Liver (tissue), 9 donors: ENCODE data around the gene TSKS. TPM values are rescaled to one million over a fixed set of nuclear protein-coding genes. Genes with fewer than 3 reads are reported as not detected.

Experiments used
- DNase-seq: peaks from one replicate; pipeline ENCODE4 v3.0.0-alpha.2; 2017; ENCODE audit warnings: low spot score
- H3K27ac ChIP-seq, 2 donors: one replicate each; pipeline ENCODE4 v1.7.0; 2013; ENCODE audit warnings: inconsistent platforms in 2 of 2, low read length in 2 of 2, control low read depth in 1 of 2, low read depth in 1 of 2, mild to moderate bottlenecking in 1 of 2
- H3K27me3 ChIP-seq, 4 donors: one replicate each; pipeline versions ENCODE4 v1.6.1 to v1.7.0; 2013; ENCODE audit warnings: low read length in 3 of 4, inconsistent platforms in 1 of 4, mild to moderate bottlenecking in 1 of 4, moderate library complexity in 1 of 4; ENCODE audit not compliant: control insufficient read depth in 4 of 4, insufficient read depth in 4 of 4
- H3K36me3 ChIP-seq, 4 donors: one replicate each; pipeline versions ENCODE4 v1.6.1 to v1.7.0; 2013; ENCODE audit warnings: low read length in 3 of 4, mild to moderate bottlenecking in 3 of 4, low read depth in 1 of 4, moderate library complexity in 1 of 4; ENCODE audit not compliant: control insufficient read depth in 4 of 4, insufficient read depth in 3 of 4
- H3K4me1 ChIP-seq, 4 donors: one replicate each; pipeline versions ENCODE4 v1.6.1 to v1.7.0; 2013; ENCODE audit warnings: low read length in 3 of 4, mild to moderate bottlenecking in 3 of 4, moderate library complexity in 1 of 4; ENCODE audit not compliant: control insufficient read depth in 4 of 4, insufficient read depth in 4 of 4
- H3K4me3 ChIP-seq, 3 donors: one replicate each; pipeline versions ENCODE4 v1.6.1 to v1.7.0; 2013; ENCODE audit warnings: low read length in 3 of 3, control low read depth in 1 of 3, low read depth in 1 of 3, mild to moderate bottlenecking in 1 of 3
- H3K9ac ChIP-seq, 2 donors: one replicate each; pipeline ENCODE4 v1.7.0; 2013; ENCODE audit warnings: low read length in 2 of 2, mild to moderate bottlenecking in 2 of 2, moderate library complexity in 2 of 2, control low read depth in 1 of 2, low read depth in 1 of 2
- H3K9me3 ChIP-seq, 4 donors: one replicate each; pipeline versions ENCODE4 v1.6.1 to v1.7.0; 2013; ENCODE audit warnings: low read length in 3 of 4; ENCODE audit not compliant: control insufficient read depth in 4 of 4
- ATF3 ChIP-seq: IDR thresholded peaks from 2 replicates; pipeline ENCODE4 v1.6.1; 2016; ENCODE audit warnings: antibody characterized with exemption
- EGR1 ChIP-seq, 2 donors: IDR thresholded peaks; 2 replicates each; pipeline ENCODE4 v1.6.1; 2016 to 2018; ENCODE audit warnings: antibody characterized with exemption in 2 of 2, low read depth in 2 of 2
- GABPA ChIP-seq, 2 donors: IDR thresholded peaks in 1 of 2; conservative IDR thresholded peaks in 1 of 2; 2 replicates each; pipeline ENCODE4 v1.6.1; 2016; ENCODE audit warnings: antibody characterized with exemption in 2 of 2, mild to moderate bottlenecking in 1 of 2, moderate library complexity in 1 of 2
- HNF4G ChIP-seq: IDR thresholded peaks from 2 replicates; pipeline ENCODE4 v1.6.1; 2016; ENCODE audit warnings: antibody characterized with exemption
- JUND ChIP-seq, 2 donors: IDR thresholded peaks; 2 replicates each; pipeline ENCODE4 v1.6.1; 2016; ENCODE audit warnings: antibody characterized with exemption in 2 of 2
- NR2F2 ChIP-seq: IDR thresholded peaks from 2 replicates; pipeline ENCODE4 v1.6.1; 2016; ENCODE audit warnings: antibody characterized with exemption
- RAD21 ChIP-seq, 2 donors: IDR thresholded peaks; 2 replicates each; pipeline ENCODE4 v1.6.1; 2016; ENCODE audit warnings: antibody characterized with exemption in 2 of 2, mild to moderate bottlenecking in 2 of 2
- RXRA ChIP-seq, 2 donors: IDR thresholded peaks; 2 replicates each; pipeline ENCODE4 v1.6.1; 2017 to 2018; ENCODE audit warnings: antibody characterized with exemption in 2 of 2, mild to moderate bottlenecking in 1 of 2
- SP1 ChIP-seq: IDR thresholded peaks from 2 replicates; pipeline ENCODE4 v1.6.1; 2018; ENCODE audit warnings: antibody characterized with exemption, mild to moderate bottlenecking
- TAF1 ChIP-seq: conservative IDR thresholded peaks from 2 replicates; pipeline ENCODE4 v1.6.1; 2016; ENCODE audit warnings: antibody characterized with exemption, mild to moderate bottlenecking
- YY1 ChIP-seq: IDR thresholded peaks from 2 replicates; pipeline ENCODE4 v1.6.1; 2016; ENCODE audit warnings: antibody characterized with exemption, mild to moderate bottlenecking
- ZBTB33 ChIP-seq: IDR thresholded peaks from 2 replicates; pipeline ENCODE4 v1.6.1; 2016; ENCODE audit warnings: antibody characterized with exemption
- WGBS: extraction: QIAGEN DNeasy Blood & Tissue Kit; methylation state at CpG from one replicate; pipeline ENCODE4 v1.1.7; 2013; 5-methylcytosine and 5-hydroxymethylcytosine counted together
- polyA plus RNA-seq, 2 donors: library from polyadenylated mRNA; stranded (reverse) in 1 of 2; unstranded in 1 of 2; fragments of 200-250 nt in 1 of 2; fragments of >200 nt in 1 of 2; fragmentation: Nextera tagmentation in 1 of 2; extraction: Ambion mirVana in 1 of 2; gene quantifications; one replicate each; pipeline versions ENCODE4 v1.2.1 to v1.2.3, GENCODE V29; 2013 to 2015
- total RNA-seq, 2 donors: library from RNA; depleted of rRNA; stranded (reverse); fragments of >200 nt; gene quantifications; one replicate each; pipeline ENCODE4 v1.2.3, GENCODE V29; 2014
- TF ChIP-seq, protein P1 (sequence below): fragments of 150-350 bp; IDR thresholded peaks from 2 replicates; pipeline ENCODE4 v1.5.1; 2017; ENCODE audit warnings: improper control_type of control experiment, low read depth, low read length; ENCODE audit not compliant: missing input control
- TF ChIP-seq, protein P2 (sequence below): IDR thresholded peaks from 2 replicates; pipeline ENCODE4 v1.6.1; 2016; ENCODE audit warnings: antibody characterized with exemption
- donor health status: healthy.
- donor health status: healthy.
- donor health status: healthy.
- donor health status: healthy.
- donor health status: healthy.

TSKS gene
- total and polyA plus RNA-seq, 4 donors, result 0.07 to 0.61 (median 0.08) TPM; not detected in 1

- TF ChIP-seq ZBTB33 (no peak), RXRA (IDR thresholded peaks at IDR 0.05) (no peak), YY1 (no peak), ATF3 (no peak)
- TF ChIP-seq, protein P1, sequence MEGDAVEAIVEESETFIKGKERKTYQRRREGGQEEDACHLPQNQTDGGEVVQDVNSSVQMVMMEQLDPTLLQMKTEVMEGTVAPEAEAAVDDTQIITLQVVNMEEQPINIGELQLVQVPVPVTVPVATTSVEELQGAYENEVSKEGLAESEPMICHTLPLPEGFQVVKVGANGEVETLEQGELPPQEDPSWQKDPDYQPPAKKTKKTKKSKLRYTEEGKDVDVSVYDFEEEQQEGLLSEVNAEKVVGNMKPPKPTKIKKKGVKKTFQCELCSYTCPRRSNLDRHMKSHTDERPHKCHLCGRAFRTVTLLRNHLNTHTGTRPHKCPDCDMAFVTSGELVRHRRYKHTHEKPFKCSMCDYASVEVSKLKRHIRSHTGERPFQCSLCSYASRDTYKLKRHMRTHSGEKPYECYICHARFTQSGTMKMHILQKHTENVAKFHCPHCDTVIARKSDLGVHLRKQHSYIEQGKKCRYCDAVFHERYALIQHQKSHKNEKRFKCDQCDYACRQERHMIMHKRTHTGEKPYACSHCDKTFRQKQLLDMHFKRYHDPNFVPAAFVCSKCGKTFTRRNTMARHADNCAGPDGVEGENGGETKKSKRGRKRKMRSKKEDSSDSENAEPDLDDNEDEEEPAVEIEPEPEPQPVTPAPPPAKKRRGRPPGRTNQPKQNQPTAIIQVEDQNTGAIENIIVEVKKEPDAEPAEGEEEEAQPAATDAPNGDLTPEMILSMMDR, result no peak
Measured at GRCh38 chr19:49799798-49800376, 36.8 kb upstream of the TSKS start (continued).

DNA sequence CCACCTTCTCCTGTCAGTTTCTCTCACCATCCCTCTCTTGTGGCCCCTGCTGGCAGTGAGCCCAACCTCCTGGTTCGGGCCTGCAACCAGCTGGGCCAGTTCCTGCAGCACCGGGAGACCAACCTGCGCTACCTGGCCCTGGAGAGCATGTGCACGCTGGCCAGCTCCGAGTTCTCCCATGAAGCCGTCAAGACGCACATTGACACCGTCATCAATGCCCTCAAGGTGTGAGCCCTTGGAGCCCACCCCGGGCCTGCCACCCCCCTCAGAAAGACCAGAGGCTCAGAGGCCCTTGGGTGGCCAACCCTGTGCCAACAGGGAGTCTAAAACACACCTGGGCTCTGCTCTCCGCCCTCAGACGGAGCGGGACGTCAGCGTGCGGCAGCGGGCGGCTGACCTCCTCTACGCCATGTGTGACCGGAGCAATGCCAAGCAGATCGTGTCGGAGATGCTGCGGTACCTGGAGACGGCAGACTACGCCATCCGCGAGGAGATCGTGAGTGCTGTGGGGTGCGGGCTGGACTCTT is 36.2 kb upstream of the TSKS start:
- TF ChIP-seq RXRA (IDR thresholded peaks at IDR 0.05), result no peak
- no peak for TF ChIP-seq YY1
- no peak for TF ChIP-seq EGR1 (IDR thresholded peaks at IDR 0.05; ENCODE audit: low read depth in 2 of 2)
- no peak for TF ChIP-seq ATF3
- TF ChIP-seq, protein P1, result no peak
- TF ChIP-seq NR2F2, result no peak
- no peak for TF ChIP-seq RAD21 (IDR thresholded peaks at IDR 0.05)
- TF ChIP-seq JUND (IDR thresholded peaks at IDR 0.05), result no peak
- TF ChIP-seq GABPA (IDR thresholded peaks at IDR 0.05 in 1 of 2, conservative IDR thresholded peaks at IDR 0.05 in 1 of 2), result no peak
- TF ChIP-seq SP1, result no peak
- TF ChIP-seq, protein P2, sequence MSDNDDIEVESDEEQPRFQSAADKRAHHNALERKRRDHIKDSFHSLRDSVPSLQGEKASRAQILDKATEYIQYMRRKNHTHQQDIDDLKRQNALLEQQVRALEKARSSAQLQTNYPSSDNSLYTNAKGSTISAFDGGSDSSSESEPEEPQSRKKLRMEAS, result no peak
- no peak for TF ChIP-seq HNF4G
- no peak for TF ChIP-seq TAF1
- Histone ChIP-seq H3K27ac (no peak overlapping the region), H3K4me3 (no peak overlapping the region), H3K36me3 (peaks cover 41 to 84% (median 58%) of the 10 kb centered on the region in 4 donors), H3K9me3 (no peaks in the 10 kb centered on the region), H3K27me3 (no peaks in the 10 kb centered on the region), H3K4me1 (no peaks in the 10 kb centered on the region), H3K9ac (no peak overlapping the region)
- WGBS, result 97% methylated on average over 28 of the region's 28 CpGs
- no peak for DNase-seq
